ENCODE measurements around the gene PTTG1IP.

GRCh38 chr21:44800971-44801467, 72.5 kb downstream of the PTTG1IP start:
- peak; percentile 41 to 65 (median 55) for TF ChIP-seq CTCF (optimal IDR thresholded peaks at IDR 0.05 in 1 of 3, IDR thresholded peaks at IDR 0.05 in 1 of 3, conservative IDR thresholded peaks at IDR 0.05 in 1 of 3; ENCODE audit: extremely low read depth in 1 of 3, insufficient read depth in 2 of 3, low read length in 3 of 3)
- TF ChIP-seq EZH2 (IDR thresholded peaks at IDR 0.05; ENCODE audit: low read length), result no peak
